KMS-11 (cell line): ENCODE data around the gene ISG20L2.

Experiments
- H2AFZ ChIP-seq: fragments of 200-600 bp; sonication (generic); 2 replicates; pipeline ENCODE4 v1.6.1; 2016; ENCODE audit warnings: antibody characterized with exemption, mixed run types, low read depth
- H3K27ac ChIP-seq: fragments of 200-600 bp; sonication (generic); 2 replicates; pipeline ENCODE4 v1.6.1; 2016; ENCODE audit warnings: mild to moderate bottlenecking, mixed run types
- H3K27me3 ChIP-seq: fragments of 200-600 bp; sonication (generic); 2 replicates; pipeline ENCODE4 v1.6.1; 2017; ENCODE audit warnings: mild to moderate bottlenecking, low read depth, mixed run types, moderate library complexity; ENCODE audit not compliant: insufficient read depth
- H3K36me3 ChIP-seq: fragments of 200-600 bp; sonication (generic); 2 replicates; pipeline ENCODE4 v1.6.1; 2017; ENCODE audit warnings: mild to moderate bottlenecking, mixed run types; ENCODE audit not compliant: insufficient read depth
- H3K4me1 ChIP-seq: fragments of 200-600 bp; sonication (generic); 2 replicates; pipeline ENCODE4 v1.6.1; 2016; ENCODE audit warnings: mild to moderate bottlenecking, low read depth, mixed run types; ENCODE audit not compliant: poor library complexity, severe bottlenecking
- H3K4me2 ChIP-seq: fragments of 200-600 bp; sonication (generic); 2 replicates; pipeline ENCODE4 v1.7.0; 2016; ENCODE audit warnings: mild to moderate bottlenecking, mixed run types
- H3K4me3 ChIP-seq: fragments of 200-600 bp; sonication (generic); IDR thresholded peaks from 2 replicates; pipeline ENCODE4 v1.6.1; 2017; ENCODE audit warnings: low read depth, low read length, mixed read lengths; ENCODE audit not compliant: insufficient read depth
- H3K79me2 ChIP-seq: fragments of 200-600 bp; sonication (generic); 2 replicates; pipeline ENCODE4 v1.6.1; 2016; ENCODE audit warnings: low read depth, mixed run types; ENCODE audit not compliant: insufficient read depth
- H3K9ac ChIP-seq: fragments of 200-600 bp; sonication (generic); 2 replicates; pipeline ENCODE4 v1.6.1; 2016; ENCODE audit warnings: mild to moderate bottlenecking, mixed run types
- H4K20me1 ChIP-seq: fragments of 200-600 bp; sonication (generic); 2 replicates; pipeline ENCODE4 v1.6.1; 2016; ENCODE audit warnings: mild to moderate bottlenecking, mixed run types; ENCODE audit not compliant: insufficient read depth
- TF ChIP-seq, protein P1 (sequence below): fragments of 200-600 bp; sonication (generic); conservative IDR thresholded peaks from 2 replicates; pipeline ENCODE4 v1.6.1; 2017; ENCODE audit warnings: low read depth, mild to moderate bottlenecking, antibody characterized with exemption, low read length, moderate library complexity, mixed read lengths

The ISG20L2 gene

DNA sequence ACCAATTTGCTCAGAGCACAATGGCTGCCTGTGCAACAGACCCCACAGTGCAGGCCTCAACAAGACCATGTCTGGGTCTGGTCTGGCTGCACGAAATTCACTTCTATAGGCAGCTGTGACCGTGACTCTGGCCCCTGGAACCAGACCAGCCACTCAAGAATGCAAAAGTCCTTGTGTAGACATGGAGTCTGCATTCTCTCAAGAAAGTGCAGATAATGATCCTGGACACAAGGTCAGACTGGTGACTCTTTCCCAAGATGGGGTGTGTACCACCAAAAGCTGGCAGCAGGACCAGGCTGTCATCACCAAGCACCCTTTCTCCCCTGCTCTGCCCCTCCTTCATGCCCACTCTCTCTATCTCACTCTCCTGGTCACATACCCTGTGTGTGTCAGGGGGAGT, 7.4 kb downstream of the ISG20L2 start:
- no peak overlapping the region for H3K4me3 ChIP-seq
- H3K27me3 ChIP-seq, result no peaks in the 10 kb centered on the region
- TF ChIP-seq, protein P1, sequence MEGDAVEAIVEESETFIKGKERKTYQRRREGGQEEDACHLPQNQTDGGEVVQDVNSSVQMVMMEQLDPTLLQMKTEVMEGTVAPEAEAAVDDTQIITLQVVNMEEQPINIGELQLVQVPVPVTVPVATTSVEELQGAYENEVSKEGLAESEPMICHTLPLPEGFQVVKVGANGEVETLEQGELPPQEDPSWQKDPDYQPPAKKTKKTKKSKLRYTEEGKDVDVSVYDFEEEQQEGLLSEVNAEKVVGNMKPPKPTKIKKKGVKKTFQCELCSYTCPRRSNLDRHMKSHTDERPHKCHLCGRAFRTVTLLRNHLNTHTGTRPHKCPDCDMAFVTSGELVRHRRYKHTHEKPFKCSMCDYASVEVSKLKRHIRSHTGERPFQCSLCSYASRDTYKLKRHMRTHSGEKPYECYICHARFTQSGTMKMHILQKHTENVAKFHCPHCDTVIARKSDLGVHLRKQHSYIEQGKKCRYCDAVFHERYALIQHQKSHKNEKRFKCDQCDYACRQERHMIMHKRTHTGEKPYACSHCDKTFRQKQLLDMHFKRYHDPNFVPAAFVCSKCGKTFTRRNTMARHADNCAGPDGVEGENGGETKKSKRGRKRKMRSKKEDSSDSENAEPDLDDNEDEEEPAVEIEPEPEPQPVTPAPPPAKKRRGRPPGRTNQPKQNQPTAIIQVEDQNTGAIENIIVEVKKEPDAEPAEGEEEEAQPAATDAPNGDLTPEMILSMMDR, result no peak
- H3K36me3 ChIP-seq, result peaks cover 34% of the 10 kb centered on the region; the same call in 1 of the 2 replicates
- peaks cover 33% of the 10 kb centered on the region for H3K4me1 ChIP-seq
- H3K4me2 ChIP-seq, result no peak overlapping the region
- no peak overlapping the region for H3K27ac ChIP-seq
- peaks cover 36% of the 10 kb centered on the region for H3K79me2 ChIP-seq
- H3K9ac ChIP-seq, result no peak overlapping the region
- no peak overlapping the region for H2AFZ ChIP-seq
- peaks cover 20% of the 10 kb centered on the region for H4K20me1 ChIP-seq

DNA sequence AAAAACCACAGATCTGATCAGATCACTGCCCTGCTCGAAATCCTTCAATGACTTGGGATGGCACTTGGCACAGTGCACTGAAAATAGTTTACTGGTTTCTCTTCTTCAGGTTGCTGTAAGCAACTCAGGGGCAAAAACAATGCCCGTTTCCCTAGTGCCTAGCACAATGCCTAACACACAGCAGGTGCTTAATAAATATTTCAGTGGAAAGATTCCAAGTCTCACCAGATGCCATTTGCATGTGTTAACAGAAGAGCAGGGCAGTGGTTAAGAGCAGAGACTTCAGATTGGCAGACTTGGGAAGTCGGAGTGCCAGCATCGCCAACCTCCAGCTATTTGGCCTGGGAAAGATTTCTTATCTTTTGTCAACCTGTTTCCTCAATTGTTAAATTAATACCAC, 11.2 kb downstream of the ISG20L2 start:
- TF ChIP-seq, protein P1, result no peak
- H3K27me3 ChIP-seq, result peaks cover 6% of the 10 kb centered on the region; the same call in 1 of the 2 replicates
- peaks cover 10% of the 10 kb centered on the region for H3K4me1 ChIP-seq
- no peak overlapping the region for H2AFZ ChIP-seq
- H3K36me3 ChIP-seq, result peaks cover 15% of the 10 kb centered on the region; the same call in 1 of the 2 replicates
- H3K4me3 ChIP-seq, result no peak overlapping the region
- no peak overlapping the region for H3K9ac ChIP-seq
- H3K27ac ChIP-seq, result no peak overlapping the region
- no peaks in the 10 kb centered on the region for H3K79me2 ChIP-seq
- no peak overlapping the region for H3K4me2 ChIP-seq
- H4K20me1 ChIP-seq, result no peaks in the 10 kb centered on the region

GRCh38 chr1:156714830-156715229, 13.7 kb downstream of the ISG20L2 start:
- TF ChIP-seq, protein P1, result no peak
- Histone ChIP-seq H3K27me3 (peaks cover 17% of the 10 kb centered on the region; the same call in 1 of the 2 replicates), H3K4me2 (no peak overlapping the region), H2AFZ (no peak overlapping the region), H3K4me1 (no peaks in the 10 kb centered on the region), H3K4me3 (no peak overlapping the region), H3K36me3 (no peaks in the 10 kb centered on the region), H4K20me1 (no peaks in the 10 kb centered on the region), H3K9ac (no peak overlapping the region), H3K27ac (no peak overlapping the region), H3K79me2 (no peaks in the 10 kb centered on the region)

DNA sequence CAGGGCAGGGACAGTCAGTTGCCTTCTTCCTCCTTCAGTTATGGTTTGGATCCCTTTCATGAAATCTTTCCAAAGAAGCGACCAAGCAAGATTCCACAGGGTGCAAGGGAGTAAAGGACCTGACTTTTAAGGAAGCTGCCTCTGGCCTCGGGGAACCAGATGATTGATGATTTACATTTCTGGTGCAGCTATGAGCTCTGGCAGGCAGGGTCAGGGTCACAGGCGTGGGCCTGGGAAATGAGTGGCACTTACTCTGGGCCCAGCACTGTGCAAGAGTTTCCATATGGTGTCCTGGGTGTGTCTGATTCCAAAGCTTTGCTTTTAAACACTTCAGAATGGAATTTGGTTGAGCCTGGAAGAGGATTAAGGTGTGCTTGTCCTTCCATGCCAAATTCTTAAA, 15.9 kb downstream of the ISG20L2 start:
- no peak overlapping the region for H3K4me3 ChIP-seq
- H3K27ac ChIP-seq, result no peak overlapping the region
- no peaks in the 10 kb centered on the region for H4K20me1 ChIP-seq

More for the DNA sequence above, 15.9 kb downstream of the ISG20L2 start:
- H3K79me2 ChIP-seq, result no peaks in the 10 kb centered on the region
- no peak overlapping the region for H3K4me2 ChIP-seq
- no peaks in the 10 kb centered on the region for H3K36me3 ChIP-seq
- H2AFZ ChIP-seq, result no peak overlapping the region
- peaks cover 31% of the 10 kb centered on the region; the same call in 1 of the 2 replicates for H3K27me3 ChIP-seq
- TF ChIP-seq, protein P1, result no peak
- no peaks in the 10 kb centered on the region for H3K4me1 ChIP-seq
- no peak overlapping the region for H3K9ac ChIP-seq
